K562 (cell line): ENCODE data around the gene ATAD3C. TPM values are rescaled to one million over a fixed set of nuclear protein-coding genes. Genes with fewer than 3 reads are reported as not detected.
A peak's percentile ranks its signal among the peaks of the same experiment; 100 is the strongest.

Source experiments
- CBFB ChIP-seq: sonication (generic); formaldehyde crosslinking; IDR thresholded peaks from 2 replicates; pipeline ENCODE4 v1.4.0; 2020; ENCODE audit warnings: mild to moderate bottlenecking, missing genetic modification reagents
- CTCFL ChIP-seq: IDR thresholded peaks from 2 replicates; pipeline ENCODE4 v1.6.1; 2011; ENCODE audit warnings: borderline replicate concordance, low read depth, mild to moderate bottlenecking, moderate library complexity, low read length; ENCODE audit not compliant: insufficient read depth, poor library complexity, severe bottlenecking
- DDX20 ChIP-seq: fragments of 450-650 bp; IDR thresholded peaks from 2 replicates; pipeline ENCODE4 v1.6.1; 2016; ENCODE audit warnings: missing genetic modification characterization, low read depth, mild to moderate bottlenecking, missing compliant biosample characterization, moderate library complexity
- GABPB1 ChIP-seq: sonication (generic); formaldehyde crosslinking; IDR thresholded peaks from 2 replicates; pipeline ENCODE4 v1.8.0; 2022; ENCODE audit warnings: mild to moderate bottlenecking, missing genetic modification reagents
- GTF2A2 ChIP-seq: IDR thresholded peaks from 2 replicates; pipeline ENCODE4 v1.6.1; 2016; ENCODE audit warnings: mild to moderate bottlenecking, missing genetic modification characterization, missing compliant biosample characterization
- NFE2L1 ChIP-seq: fragments of 450-650 bp; IDR thresholded peaks from 2 replicates; pipeline ENCODE4 v1.6.1; 2016; ENCODE audit warnings: missing genetic modification characterization, low read depth, mild to moderate bottlenecking, missing compliant biosample characterization, moderate library complexity, borderline replicate concordance
- TAF9B ChIP-seq: fragments of 450-650 bp; IDR thresholded peaks from 2 replicates; pipeline ENCODE4 v1.6.1; 2018; ENCODE audit warnings: mild to moderate bottlenecking; ENCODE audit not compliant: partially characterized antibody
- TGIF2 ChIP-seq: sonication (generic); formaldehyde crosslinking; IDR thresholded peaks from 2 replicates; pipeline ENCODE4 v1.8.1; 2022; ENCODE audit warnings: mild to moderate bottlenecking, missing genetic modification reagents, moderate library complexity
- USF1 ChIP-seq: sonication (generic); formaldehyde crosslinking; IDR thresholded peaks from 2 replicates; pipeline ENCODE4 v1.9.0; 2022; ENCODE audit warnings: mild to moderate bottlenecking, missing genetic modification reagents
- VEZF1 ChIP-seq: fragments of 200-800 bp; sonication (Bioruptor generic); IDR thresholded peaks from 2 replicates; pipeline ENCODE4 v1.6.1; 2017; ENCODE audit warnings: missing genetic modification characterization, missing compliant biosample characterization
- ZBTB11 ChIP-seq, 3 experiments: fragments of 200-800 bp in 1 of 3; fragments of 250-450 bp in 1 of 3; fragments of 450-650 bp in 1 of 3; sonication (Bioruptor Pico) in 1 of 3; sonication (Bioruptor generic) in 1 of 3; formaldehyde crosslinking in 1 of 3; IDR thresholded peaks; 2 replicates each; pipeline versions ENCODE4 v1.6.1 to v1.8.0; 2016 to 2022; ENCODE audit warnings: mild to moderate bottlenecking in 2 of 3, missing genetic modification characterization in 2 of 3, missing compliant biosample characterization in 1 of 3, moderate library complexity in 1 of 3
- ZFP91 ChIP-seq: sonication (generic); formaldehyde crosslinking; IDR thresholded peaks from 2 replicates; pipeline ENCODE4 v1.8.0; 2022; ENCODE audit warnings: mild to moderate bottlenecking, missing genetic modification reagents
- ZNF274 ChIP-seq: IDR thresholded peaks from 2 replicates; pipeline ENCODE4 v1.6.1; 2011; ENCODE audit warnings: low read depth, mild to moderate bottlenecking, low read length, moderate library complexity, borderline replicate concordance
- ZNF717 ChIP-seq: fragments of 250-450 bp; sonication (Bioruptor Pico); IDR thresholded peaks from 2 replicates; pipeline ENCODE4 v1.5.0; 2021
- polyA plus RNA-seq, 8 experiments: library from polyadenylated mRNA; depleted of rRNA in 4 of 8; stranded (reverse) in 5 of 8; unstranded in 3 of 8; fragments of >200 nt; fragmentation: Nextera tagmentation in 2 of 8; fragmentation: Illumina TruSeq in 1 of 8; extraction: Ambion mirVana in 2 of 8; extraction: Trizol in 1 of 8; gene quantifications; 2 replicates each; pipeline versions ENCODE4 v1.2.1 to v1.2.3, GENCODE V29; 2011 to 2014; ENCODE audit warnings: inconsistent platforms in 1 of 8, missing spikeins in 1 of 8
- total RNA-seq, 7 experiments: library from RNA; depleted of rRNA in 6 of 7; stranded (reverse); fragments of >200 nt in 6 of 7; fragmentation: Illumina TruSeq in 2 of 7; extraction: Trizol in 2 of 7; gene quantifications; 2 replicates each; pipeline versions ENCODE4 v1.2.1 to v1.2.3, GENCODE V29; 2011 to 2021; ENCODE audit warnings: low replicate concordance in 1 of 7

ATAD3C gene
- total and polyA plus RNA-seq, 9 of the 15 experiments (the other 6 are each of a cell fraction or from before 2014, with no cell fraction given): 0.03 to 0.18 TPM; not detected in 7

GRCh38 chr1:1433804-1434130, 15.7 kb upstream of the ATAD3C start (continued):
- TF ChIP-seq VEZF1 (CRISPR knock-in tag) (no peak), CTCFL (no peak), DDX20 (tag) (no peak), GABPB1 (peak; percentile 30; the same call in 1 of the 2 replicates), GTF2A2 (tag) (no peak), USF1 (CRISPR knock-in tag) (0 out of 2 replicates have a peak, but pooled peaks have one; percentile 11), ZBTB11 (CRISPR knock-in tag; IDR thresholded peaks at IDR 0.05) (no peak), NFE2L1 (tag) (no peak), ZNF274 (no peak), CBFB (no peak), TGIF2 (no peak), TAF9B (no peak), ZFP91 (no peak), ZNF717 (CRISPR knock-in tag) (no peak)
